ENCODE results near the gene UBR4. TPM values are rescaled to one million over a fixed set of nuclear protein-coding genes. Genes with fewer than 3 reads are reported as not detected.

UBR4 gene
- total RNA-seq, 1 experiment from 2014 or later, result 131 TPM

DNA sequence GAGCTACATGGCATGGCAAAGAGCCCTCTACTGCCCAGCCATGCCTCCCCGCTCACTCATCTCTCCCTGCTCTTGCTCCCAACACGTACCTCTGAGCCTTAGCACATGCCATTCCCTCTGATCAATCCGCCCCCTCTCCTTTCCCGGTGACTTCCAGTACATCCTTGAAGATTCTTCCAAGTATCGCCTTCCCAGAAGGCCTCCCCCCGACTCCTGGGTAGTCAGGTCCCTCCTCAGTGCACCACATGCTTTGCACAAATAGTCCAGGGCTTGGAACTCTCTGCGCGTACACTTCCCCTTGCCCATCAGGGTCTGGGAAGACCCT lies 176.6 kb downstream of the UBR4 start:
- Histone ChIP-seq H3K4ac (ENCODE audit: low read depth, low read length) (no peak overlapping the region), H3K56ac (ENCODE audit: insufficient read length, low read depth, low read length) (no peak overlapping the region), H2BK120ac (ENCODE audit: low read depth, low read length, poor library complexity, severe bottlenecking) (no peak overlapping the region), H4K8ac (replicated peaks; ENCODE audit: insufficient read length, low read depth, low read length) (no peak overlapping the region), H3K79me2 (ENCODE audit: insufficient read depth, low read length) (no peaks in the 10 kb centered on the region), H3K27me3 (ENCODE audit: insufficient read depth, low read length) (no peaks in the 10 kb centered on the region), H2AK5ac (ENCODE audit: insufficient read length, low read length) (no peak overlapping the region), H3K27ac (ENCODE audit: insufficient read length, low read depth, low read length) (no peak overlapping the region), H3K9ac (ENCODE audit: extremely low read depth, insufficient read length, low read length) (no peak overlapping the region), H3K14ac (ENCODE audit: insufficient read depth, low read length) (no peak overlapping the region), H2BK12ac (ENCODE audit: insufficient read length, low read depth, low read length) (no peak overlapping the region), H2BK5ac (ENCODE audit: insufficient read length, low read length) (no peak overlapping the region), H3K4me2 (ENCODE audit: insufficient read depth, insufficient read length, low read length) (no peak overlapping the region), H3K23ac (ENCODE audit: insufficient read length, low read depth, low read length) (no peak overlapping the region), H2BK20ac (ENCODE audit: low read depth, low read length, poor library complexity, severe bottlenecking) (no peak overlapping the region), H3K18ac (ENCODE audit: insufficient read length, low read depth, low read length) (no peak overlapping the region), H3K4me1 (ENCODE audit: insufficient read depth, low read length) (no peaks in the 10 kb centered on the region), H3K23me2 (ENCODE audit: insufficient read length, low read depth, low read length, poor library complexity, severe bottlenecking) (no peaks in the 10 kb centered on the region), H3T11ph (ENCODE audit: low read length) (no peak overlapping the region), H2AFZ (ENCODE audit: low read length) (no peak overlapping the region), H4K20me1 (ENCODE audit: control insufficient read depth, insufficient read depth, insufficient read length) (peaks cover 3% of the 10 kb centered on the region), H3K79me1 (ENCODE audit: insufficient read depth, low read depth, low read length, poor library complexity, severe bottlenecking) (no peaks in the 10 kb centered on the region), H4K5ac (ENCODE audit: insufficient read length, low read depth, low read length) (no peak overlapping the region), H4K91ac (ENCODE audit: insufficient read length, low read depth, low read length) (no peak overlapping the region), H2BK15ac (ENCODE audit: low read depth, low read length) (no peak overlapping the region), H3K9me3 (ENCODE audit: control insufficient read depth, low read depth, low read length) (no peaks in the 10 kb centered on the region)
- peaks cover 2 to 13% of the 10 kb centered on the region in 2 experiments; a peak in 3 of 4 replicates for H3K4me1 Mint-ChIP-seq
- H3K9me3 Mint-ChIP-seq, result no peaks in the 10 kb centered on the region; a peak in 1 of 5 replicates
- no CpG with 5 or more reads among the region's 8 CpGs for WGBS (ENCODE audit: extremely low coverage, insufficient read length, low lambda C conversion rate)
- no peak overlapping the region for H3K27ac Mint-ChIP-seq
- no peak for DNase-seq
- H3K36me3 Mint-ChIP-seq (ENCODE audit: insufficient read depth in 1 of 3, low read depth in 3 of 3), result no peaks in the 10 kb centered on the region
- TF ChIP-seq, protein P1, sequence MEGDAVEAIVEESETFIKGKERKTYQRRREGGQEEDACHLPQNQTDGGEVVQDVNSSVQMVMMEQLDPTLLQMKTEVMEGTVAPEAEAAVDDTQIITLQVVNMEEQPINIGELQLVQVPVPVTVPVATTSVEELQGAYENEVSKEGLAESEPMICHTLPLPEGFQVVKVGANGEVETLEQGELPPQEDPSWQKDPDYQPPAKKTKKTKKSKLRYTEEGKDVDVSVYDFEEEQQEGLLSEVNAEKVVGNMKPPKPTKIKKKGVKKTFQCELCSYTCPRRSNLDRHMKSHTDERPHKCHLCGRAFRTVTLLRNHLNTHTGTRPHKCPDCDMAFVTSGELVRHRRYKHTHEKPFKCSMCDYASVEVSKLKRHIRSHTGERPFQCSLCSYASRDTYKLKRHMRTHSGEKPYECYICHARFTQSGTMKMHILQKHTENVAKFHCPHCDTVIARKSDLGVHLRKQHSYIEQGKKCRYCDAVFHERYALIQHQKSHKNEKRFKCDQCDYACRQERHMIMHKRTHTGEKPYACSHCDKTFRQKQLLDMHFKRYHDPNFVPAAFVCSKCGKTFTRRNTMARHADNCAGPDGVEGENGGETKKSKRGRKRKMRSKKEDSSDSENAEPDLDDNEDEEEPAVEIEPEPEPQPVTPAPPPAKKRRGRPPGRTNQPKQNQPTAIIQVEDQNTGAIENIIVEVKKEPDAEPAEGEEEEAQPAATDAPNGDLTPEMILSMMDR (conservative IDR thresholded peaks at IDR 0.05), result no peak
- no peak overlapping the region for H3K4me3 Mint-ChIP-seq
- H3K27me3 Mint-ChIP-seq (ENCODE audit: low read depth), result peaks cover 10% of the 10 kb centered on the region; the same call in 1 of the 2 replicates
